NB4 (cell line): ENCODE results near the gene IFT122.

Source experiments
- CTCF ChIP-seq: IDR thresholded peaks from one replicate; pipeline ENCODE4 v1.5.1; 2012; ENCODE audit warnings: low read depth, low read length
- TF ChIP-seq, protein P1 (sequence below): IDR thresholded peaks from 2 replicates; pipeline ENCODE4 v1.6.1; 2011; ENCODE audit warnings: low read depth, low read length

DNA sequence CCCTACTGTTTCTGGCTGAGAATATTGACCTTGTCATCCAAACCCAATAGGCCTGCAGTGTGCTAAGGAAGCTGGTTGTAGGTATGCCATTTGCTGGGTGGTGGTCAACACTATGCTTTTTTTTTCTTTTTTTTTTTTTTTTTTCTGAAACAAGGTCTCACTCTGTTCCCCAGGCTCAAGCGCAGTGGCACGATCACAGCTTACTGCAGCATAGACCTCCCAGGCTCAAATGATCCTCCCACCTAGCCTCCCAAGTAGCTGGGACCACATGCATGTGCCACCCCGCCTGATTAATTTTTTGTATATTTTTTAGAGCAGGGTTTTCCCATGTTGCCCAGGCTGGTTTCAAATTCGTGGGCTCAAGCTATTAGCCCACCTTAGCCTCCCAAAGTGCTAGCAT is 52.7 kb downstream of the IFT122 start:
- TF ChIP-seq CTCF: no peak
- TF ChIP-seq, protein P1, sequence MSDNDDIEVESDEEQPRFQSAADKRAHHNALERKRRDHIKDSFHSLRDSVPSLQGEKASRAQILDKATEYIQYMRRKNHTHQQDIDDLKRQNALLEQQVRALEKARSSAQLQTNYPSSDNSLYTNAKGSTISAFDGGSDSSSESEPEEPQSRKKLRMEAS: no peak
